Endometrium (tissue), 2 donors: Measurements from ENCODE around the gene PREB.
"Not testable (repeated sequence)": the region's sequence is repeated elsewhere in the genome, so short reads cannot be mapped to it uniquely, and the experiment has no call there.

ENCODE experiments used
- FAIRE-seq: peaks from 2 replicates; lab custom pipeline; 2012; peaks lifted over from hg19 to GRCh38; lab: Jason Lieb, UNC
- donor health status: control.
- donor health status: control.

PREB gene

GRCh38 chr2:27125104-27125503 lies 9.3 kb downstream of the PREB start:
- no peak for FAIRE-seq

GRCh38 chr2:27123302-27124150 lies 10.9 kb downstream of the PREB start, which contains the start of gene ABHD1:
TSS of gene ABHD1 (plus strand) at chr2:27123815. CDS start at chr2:27123949, 134 bp downstream.
- FAIRE-seq, result no peak

DNA sequence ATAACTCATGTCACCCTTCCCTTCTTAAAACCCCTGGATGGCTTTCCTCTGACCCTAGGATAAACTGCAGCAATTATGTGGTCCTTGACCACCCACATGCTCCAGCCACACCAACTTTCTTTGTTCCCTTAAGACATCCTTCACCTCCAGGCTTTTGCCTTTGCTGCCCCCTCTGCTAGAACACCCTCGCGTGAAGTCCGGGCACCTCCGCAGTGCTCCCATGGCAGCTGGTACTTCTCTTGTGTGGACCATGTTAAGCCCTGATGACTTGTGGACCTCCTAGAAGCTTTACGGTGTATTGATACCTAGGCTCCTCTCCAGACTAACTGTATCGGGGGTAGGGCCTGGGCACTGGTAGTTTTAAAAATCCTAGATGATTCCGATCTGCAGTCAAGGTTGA lies 11.6 kb downstream of the PREB start:
- no peak for FAIRE-seq

- no peak for FAIRE-seq
These were observed 12.5 kb downstream of the PREB start for GRCh38 chr2:27121906-27122305.

GRCh38 chr2:27119330-27119670 lies 15.1 kb downstream of the PREB start:
- FAIRE-seq, result not testable (repeated sequence)

DNA sequence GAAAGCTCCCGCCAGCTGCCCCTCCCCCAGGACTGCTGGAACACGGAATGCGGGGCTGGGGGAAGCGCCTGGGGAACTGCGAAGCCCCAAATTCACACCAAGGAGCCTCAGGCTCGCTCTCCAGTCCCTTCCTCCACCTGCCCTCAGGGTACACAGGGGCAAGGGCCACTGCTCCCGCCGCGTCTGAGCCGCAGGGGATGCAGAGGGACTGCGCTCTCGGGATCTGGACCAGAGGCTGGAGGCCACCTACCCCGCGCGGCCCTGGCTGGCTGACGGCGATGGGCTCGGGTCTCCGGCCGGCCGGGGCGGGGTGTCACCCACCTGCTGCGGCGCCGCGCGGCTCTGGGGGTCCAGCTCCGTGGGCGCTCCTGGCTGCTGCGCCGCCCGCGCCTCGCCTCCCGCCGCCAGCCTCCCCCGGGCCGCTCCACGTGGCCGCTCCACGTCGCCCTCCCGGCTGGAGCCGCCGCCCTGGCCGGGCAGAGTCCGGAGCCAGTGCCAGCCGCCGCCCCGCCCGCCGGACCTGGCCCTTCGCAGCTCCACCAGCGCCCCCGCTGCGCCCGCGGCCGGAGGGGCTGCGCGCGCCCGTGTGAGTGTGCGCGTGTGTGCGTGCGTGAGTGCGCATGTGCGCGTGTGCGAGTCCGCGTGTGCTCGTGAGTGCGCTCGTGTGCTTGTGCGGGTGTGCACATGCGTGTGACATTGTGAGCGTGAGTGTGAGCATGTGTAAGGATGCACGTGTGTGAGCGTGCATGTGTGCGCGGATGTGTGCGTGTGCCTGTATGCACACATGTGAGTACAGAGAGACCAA lies 15.7 kb downstream of the PREB start, which contains the start of gene CGREF1:
TSS of gene CGREF1 (minus strand) at position 604 of the 805 bp plus-strand sequence. CDS start 14,762 bp downstream, outside the sequence.
- FAIRE-seq, result no peak

DNA sequence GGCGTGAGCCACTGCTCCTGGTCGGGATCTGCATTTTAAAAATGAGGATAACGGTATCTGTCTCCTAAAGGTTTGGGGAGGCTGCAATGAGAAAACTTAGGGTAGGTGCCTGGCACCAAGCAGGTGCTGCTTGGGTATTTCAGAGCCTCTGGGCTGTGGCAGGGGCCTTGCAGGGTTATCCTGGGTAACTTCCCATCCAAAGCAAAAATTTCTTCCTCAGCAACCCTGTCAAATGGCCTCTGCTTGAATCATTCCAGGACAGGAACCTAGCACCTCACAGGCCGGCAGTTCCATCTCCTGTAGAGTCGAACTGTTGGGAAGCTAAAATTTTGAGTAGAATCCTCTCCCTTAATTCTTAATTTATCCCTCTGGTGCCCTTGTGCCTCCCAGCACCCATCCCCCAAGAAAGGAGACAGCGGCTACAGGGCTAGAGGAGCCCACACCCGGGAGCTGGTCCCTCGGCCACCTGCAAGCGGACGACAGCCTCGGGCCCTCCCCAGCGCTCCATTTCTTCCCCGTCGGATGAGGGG lies 16.4 kb downstream of the PREB start:
- FAIRE-seq, result no peak

DNA sequence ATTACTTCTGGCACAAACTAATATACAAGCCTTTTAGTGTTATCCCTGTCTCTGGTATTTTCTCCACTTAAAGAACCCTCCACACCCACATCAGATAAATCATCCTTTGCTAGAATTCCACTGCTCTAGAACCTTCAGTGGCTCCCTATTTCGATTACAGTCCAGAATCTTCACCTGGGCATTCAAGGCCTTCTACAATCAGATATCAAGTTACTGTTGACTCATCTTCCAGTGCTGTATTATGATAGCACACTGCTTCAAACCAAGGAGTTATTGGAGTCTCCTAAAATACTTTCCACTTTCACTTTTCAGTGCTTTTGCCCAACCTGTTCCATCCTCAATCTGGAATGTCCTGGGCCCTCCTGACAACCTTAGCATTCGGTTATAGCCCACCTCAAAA lies 18.9 kb downstream of the PREB start:
- no peak for FAIRE-seq

DNA sequence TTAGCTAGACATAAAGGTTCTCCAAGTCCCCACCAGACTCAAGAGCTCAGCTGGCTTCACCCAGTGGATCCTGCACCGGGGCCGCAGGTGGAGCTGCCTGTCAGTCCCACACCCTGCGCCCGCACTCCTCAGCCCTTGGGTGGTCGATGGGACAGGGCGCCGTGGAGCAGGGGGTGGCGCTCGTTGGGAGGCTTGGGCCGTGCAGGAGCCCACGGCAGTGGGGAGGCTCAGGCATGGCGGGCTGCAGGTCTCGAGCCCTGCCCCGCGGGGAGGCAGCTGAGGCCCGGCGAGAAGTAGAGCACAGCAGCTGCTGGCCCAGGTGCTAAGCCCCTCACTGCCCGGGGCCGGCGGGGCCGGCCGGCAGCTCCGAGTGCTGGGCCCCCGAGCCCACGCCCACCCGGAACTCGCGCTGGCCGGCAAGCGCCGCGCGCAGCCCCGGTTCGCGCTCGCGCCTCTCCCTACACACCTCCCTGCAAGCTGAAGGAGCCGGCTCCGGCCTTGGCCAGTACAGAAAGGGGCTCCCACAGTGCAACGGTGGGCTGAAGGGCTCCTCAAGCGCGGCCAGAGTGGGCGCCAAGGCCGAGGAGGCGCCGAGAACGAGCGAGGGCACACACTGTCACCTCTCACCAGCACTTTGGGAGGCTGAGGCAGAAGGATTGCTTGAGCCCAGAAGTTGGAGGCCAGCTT lies 22.9 kb downstream of the PREB start:
- not testable (repeated sequence) for FAIRE-seq

GRCh38 chr2:27110603-27111352 lies 23.7 kb downstream of the PREB start:
- FAIRE-seq, result not testable (repeated sequence)

DNA sequence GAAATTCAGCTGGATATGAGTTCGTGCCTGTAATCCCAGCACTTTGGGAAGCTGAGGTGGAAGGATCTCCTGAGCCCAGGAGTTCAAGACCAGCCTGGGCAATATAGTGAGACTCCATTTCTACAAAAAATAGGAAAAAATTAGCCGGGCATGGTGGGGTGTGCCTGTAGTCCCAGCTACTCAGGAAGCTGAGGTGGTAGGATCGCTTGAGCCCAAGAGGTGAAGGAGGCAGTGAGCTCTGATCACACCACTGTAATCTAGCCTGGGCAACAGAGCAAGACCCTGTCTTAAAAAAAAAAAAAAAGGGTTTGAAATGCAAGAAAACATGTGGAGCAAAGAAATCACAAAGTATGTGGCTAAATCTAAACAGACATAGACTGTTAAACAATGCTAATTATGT lies 25.4 kb downstream of the PREB start:
- no peak for FAIRE-seq

GRCh38 chr2:27108221-27108620 lies 26.2 kb downstream of the PREB start:
- no peak for FAIRE-seq

GRCh38 chr2:27105981-27106380 lies 28.5 kb downstream of the PREB start:
- no peak for FAIRE-seq

GRCh38 chr2:27102329-27102728 lies 32.1 kb downstream of the PREB start:
- FAIRE-seq, result no peak

DNA sequence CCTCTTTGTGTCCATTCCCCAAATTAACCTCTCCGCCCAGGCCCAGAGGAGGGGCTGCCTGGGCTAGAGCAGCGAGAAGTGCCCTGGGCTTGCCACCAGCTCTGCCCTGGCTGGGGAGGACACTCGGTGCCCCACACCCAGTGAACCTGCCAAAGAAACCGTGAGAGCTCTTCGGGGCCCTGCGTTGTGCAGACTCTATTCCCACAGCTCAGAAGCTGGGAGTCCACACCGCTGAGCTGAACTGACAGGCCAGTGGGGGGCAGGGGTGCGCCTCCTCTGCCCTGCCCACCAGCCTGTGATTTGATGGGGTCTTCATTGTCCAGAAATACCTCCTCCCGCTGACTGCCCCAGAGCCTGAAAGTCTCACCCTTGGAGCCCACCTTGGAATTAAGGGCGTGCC lies 34.4 kb downstream of the PREB start:
- FAIRE-seq, result no peak

DNA sequence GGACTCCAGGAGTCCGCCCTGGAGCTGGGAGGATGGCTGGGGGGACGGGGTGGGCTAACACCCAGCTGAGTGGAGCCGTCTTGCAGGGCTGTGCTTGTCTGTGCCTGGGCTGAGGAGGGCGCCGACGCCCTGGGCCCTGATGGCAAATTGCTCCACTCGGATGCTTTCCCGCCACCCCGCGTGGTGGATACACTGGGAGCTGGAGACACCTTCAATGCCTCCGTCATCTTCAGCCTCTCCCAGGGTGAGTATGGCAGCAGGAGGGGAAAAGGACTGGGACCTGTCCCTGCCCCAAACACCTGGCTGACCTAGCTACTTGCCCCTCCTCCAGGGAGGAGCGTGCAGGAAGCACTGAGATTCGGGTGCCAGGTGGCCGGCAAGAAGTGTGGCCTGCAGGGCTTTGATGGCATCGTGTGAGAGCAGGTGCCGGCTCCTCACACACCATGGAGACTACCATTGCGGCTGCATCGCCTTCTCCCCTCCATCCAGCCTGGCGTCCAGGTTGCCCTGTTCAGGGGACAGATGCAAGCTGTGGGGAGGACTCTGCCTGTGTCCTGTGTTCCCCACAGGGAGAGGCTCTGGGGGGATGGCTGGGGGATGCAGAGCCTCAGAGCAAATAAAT lies 35.0 kb downstream of the PREB start:
- no peak for FAIRE-seq

DNA sequence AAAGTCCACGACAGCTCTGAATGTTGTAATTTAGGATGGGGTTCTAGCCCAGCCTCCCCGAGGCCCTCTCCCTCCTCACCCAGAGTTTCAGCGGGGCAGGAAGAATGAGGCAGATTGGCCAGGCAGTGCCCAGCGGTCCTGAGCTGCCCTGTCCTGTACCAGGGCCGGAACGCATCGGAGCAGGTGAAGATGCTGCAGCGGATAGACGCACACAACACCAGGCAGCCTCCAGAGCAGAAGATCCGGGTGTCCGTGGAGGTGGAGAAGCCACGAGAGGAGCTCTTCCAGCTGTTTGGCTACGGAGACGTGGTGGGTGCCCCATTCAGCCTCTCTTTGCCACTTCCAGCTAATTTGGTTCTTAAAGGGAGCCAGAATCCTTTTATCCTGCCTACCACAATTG lies 37.1 kb downstream of the PREB start:
- no peak for FAIRE-seq

- FAIRE-seq, result no peak
These were observed 37.6 kb downstream of the PREB start for GRCh38 chr2:27096748-27097297.

GRCh38 chr2:27095745-27096651 lies 38.4 kb downstream of the PREB start:
- no peak for FAIRE-seq

GRCh38 chr2:27095427-27095744 lies 39.0 kb downstream of the PREB start:
- FAIRE-seq, result no peak
